Smooth muscle cell (in vitro differentiated cells): Measurements from ENCODE around the gene ABCA1. TPM values are rescaled to one million over a fixed set of nuclear protein-coding genes. Genes with fewer than 3 reads are reported as not detected.

Source experiments
- DNase-seq: peaks from one replicate; lab custom pipeline; 2025; ENCODE audit not compliant: unreplicated experiment; lab: John Stamatoyannopoulos, UW
- H2AFZ ChIP-seq: fragments of 200-600 bp; sonication (generic); 2 replicates; pipeline ENCODE4 v1.6.0; 2016; ENCODE audit warnings: antibody characterized with exemption, low read depth, mild to moderate bottlenecking
- H3F3A ChIP-seq: fragments of 200-600 bp; sonication (generic); 2 replicates; pipeline ENCODE4 v1.6.0; 2017; ENCODE audit warnings: antibody characterized with exemption, low read depth
- H3K27ac ChIP-seq: fragments of 200-600 bp; sonication (generic); 2 replicates; pipeline ENCODE4 v1.5.1; 2016; ENCODE audit warnings: low read depth, mild to moderate bottlenecking
- H3K27me3 ChIP-seq: fragments of 200-600 bp; sonication (generic); 2 replicates; pipeline ENCODE4 v1.6.1; 2016; ENCODE audit warnings: low read depth, mild to moderate bottlenecking
- H3K36me3 ChIP-seq: fragments of 200-600 bp; sonication (generic); 2 replicates; pipeline ENCODE4 v1.5.1; 2016; ENCODE audit warnings: low read depth
- H3K4me1 ChIP-seq: fragments of 200-600 bp; sonication (generic); 2 replicates; pipeline ENCODE4 v1.5.1; 2016; ENCODE audit warnings: low read depth
- H3K4me2 ChIP-seq: fragments of 200-600 bp; sonication (generic); 2 replicates; pipeline ENCODE4 v1.6.0; 2016; ENCODE audit warnings: mild to moderate bottlenecking
- H3K4me3 ChIP-seq: fragments of 200-600 bp; sonication (generic); 2 replicates; pipeline ENCODE4 v1.5.1; 2016; ENCODE audit warnings: mild to moderate bottlenecking
- H3K79me2 ChIP-seq: fragments of 200-600 bp; sonication (generic); 2 replicates; pipeline ENCODE4 v1.6.0; 2016; ENCODE audit warnings: low read depth, mild to moderate bottlenecking
- H3K9ac ChIP-seq: fragments of 200-600 bp; sonication (generic); 2 replicates; pipeline ENCODE4 v1.6.0; 2016; ENCODE audit warnings: low read depth
- H3K9me3 ChIP-seq: fragments of 200-600 bp; sonication (generic); replicated peaks from 2 replicates; pipeline ENCODE4 v1.5.1; 2016; ENCODE audit warnings: low read depth
- H4K20me1 ChIP-seq: fragments of 200-600 bp; sonication (generic); 2 replicates; pipeline ENCODE4 v1.6.0; 2016; ENCODE audit warnings: low read depth
- WGBS: methylation state at CpG from one replicate; pipeline ENCODE4 v1.1.7; 2016; ENCODE audit warnings: low lambda C conversion rate; 5-methylcytosine and 5-hydroxymethylcytosine counted together
- polyA plus RNA-seq: library from polyadenylated mRNA; unstranded; fragments of >200 nt; fragmentation: Nextera tagmentation; extraction: Ambion mirVana; gene quantifications from 2 replicates; pipeline ENCODE4 v1.2.1, GENCODE V29; 2016
- total RNA-seq: library from RNA; depleted of rRNA; stranded (reverse); fragments of >200 nt; gene quantifications from 2 replicates; pipeline ENCODE4 v1.2.3, GENCODE V29; 2014
- TF ChIP-seq, protein P1 (sequence below): fragments of 200-600 bp; sonication (generic); IDR thresholded peaks from 2 replicates; pipeline ENCODE4 v1.5.1; 2017; ENCODE audit warnings: borderline replicate concordance, mild to moderate bottlenecking, antibody characterized with exemption; ENCODE audit not compliant: insufficient read depth, poor library complexity, severe bottlenecking

ABCA1 gene
- total and polyA plus RNA-seq, 2 experiments from 2014 or later = 2.8 to 29.6 TPM

DNA sequence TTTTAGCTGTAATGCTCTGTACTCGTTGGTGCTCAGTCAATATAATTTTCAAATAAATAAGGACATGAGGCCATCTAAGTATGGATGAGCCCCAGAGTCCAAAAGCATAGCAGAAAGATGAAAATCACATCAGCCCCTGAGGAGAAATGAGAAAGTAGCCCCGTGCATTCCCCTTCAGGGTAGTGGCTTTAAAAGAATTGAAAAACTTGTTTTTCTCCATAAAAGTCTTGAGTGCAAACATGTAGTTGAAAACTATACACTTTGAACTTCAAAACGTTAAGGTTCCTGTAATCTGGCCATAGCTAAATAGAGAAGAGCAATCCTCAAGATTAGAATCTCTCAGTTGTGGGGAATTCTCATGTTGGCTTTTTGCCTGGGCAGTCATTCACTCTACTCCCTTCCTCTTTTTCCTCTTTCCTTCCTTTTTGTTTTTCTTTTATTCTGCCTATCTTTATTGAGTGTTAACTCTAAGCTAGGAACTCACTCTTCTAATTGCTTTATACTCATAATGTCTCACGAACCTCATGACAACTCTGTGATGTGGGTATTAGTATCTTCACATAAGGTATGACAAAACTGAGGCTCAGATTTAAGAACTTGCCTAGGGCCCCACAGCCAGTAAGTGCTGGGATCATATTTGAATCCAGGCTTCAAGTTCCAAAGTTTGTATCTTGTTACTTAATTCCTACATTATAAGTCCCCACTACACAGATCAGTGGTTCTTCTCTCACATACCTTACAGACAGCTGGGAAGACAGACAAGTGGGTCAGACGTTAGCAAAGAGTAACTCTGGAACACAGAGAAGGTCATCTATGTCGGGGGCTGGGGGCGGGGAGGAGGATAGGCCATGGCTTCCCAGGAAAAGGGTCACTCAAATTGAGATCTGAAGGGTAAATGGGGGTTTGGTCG, 46.4 kb upstream of the ABCA1 start:
- Histone ChIP-seq H3K27ac (no peak overlapping the region), H3K9me3 (no peaks in the 10 kb centered on the region), H3K27me3 (no peaks in the 10 kb centered on the region), H2AFZ (no peak overlapping the region), H3K4me1 (no peaks in the 10 kb centered on the region), H3K36me3 (no peaks in the 10 kb centered on the region), H3K9ac (no peak overlapping the region), H3K79me2 (no peaks in the 10 kb centered on the region), H3F3A (peaks cover 3% of the 10 kb centered on the region), H3K4me3 (no peak overlapping the region), H4K20me1 (no peaks in the 10 kb centered on the region), H3K4me2 (no peak overlapping the region)
- 60% methylated on average over 8 of the region's 8 CpGs for WGBS
- no peak for DNase-seq
- TF ChIP-seq, protein P1, sequence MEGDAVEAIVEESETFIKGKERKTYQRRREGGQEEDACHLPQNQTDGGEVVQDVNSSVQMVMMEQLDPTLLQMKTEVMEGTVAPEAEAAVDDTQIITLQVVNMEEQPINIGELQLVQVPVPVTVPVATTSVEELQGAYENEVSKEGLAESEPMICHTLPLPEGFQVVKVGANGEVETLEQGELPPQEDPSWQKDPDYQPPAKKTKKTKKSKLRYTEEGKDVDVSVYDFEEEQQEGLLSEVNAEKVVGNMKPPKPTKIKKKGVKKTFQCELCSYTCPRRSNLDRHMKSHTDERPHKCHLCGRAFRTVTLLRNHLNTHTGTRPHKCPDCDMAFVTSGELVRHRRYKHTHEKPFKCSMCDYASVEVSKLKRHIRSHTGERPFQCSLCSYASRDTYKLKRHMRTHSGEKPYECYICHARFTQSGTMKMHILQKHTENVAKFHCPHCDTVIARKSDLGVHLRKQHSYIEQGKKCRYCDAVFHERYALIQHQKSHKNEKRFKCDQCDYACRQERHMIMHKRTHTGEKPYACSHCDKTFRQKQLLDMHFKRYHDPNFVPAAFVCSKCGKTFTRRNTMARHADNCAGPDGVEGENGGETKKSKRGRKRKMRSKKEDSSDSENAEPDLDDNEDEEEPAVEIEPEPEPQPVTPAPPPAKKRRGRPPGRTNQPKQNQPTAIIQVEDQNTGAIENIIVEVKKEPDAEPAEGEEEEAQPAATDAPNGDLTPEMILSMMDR = no peak

DNA sequence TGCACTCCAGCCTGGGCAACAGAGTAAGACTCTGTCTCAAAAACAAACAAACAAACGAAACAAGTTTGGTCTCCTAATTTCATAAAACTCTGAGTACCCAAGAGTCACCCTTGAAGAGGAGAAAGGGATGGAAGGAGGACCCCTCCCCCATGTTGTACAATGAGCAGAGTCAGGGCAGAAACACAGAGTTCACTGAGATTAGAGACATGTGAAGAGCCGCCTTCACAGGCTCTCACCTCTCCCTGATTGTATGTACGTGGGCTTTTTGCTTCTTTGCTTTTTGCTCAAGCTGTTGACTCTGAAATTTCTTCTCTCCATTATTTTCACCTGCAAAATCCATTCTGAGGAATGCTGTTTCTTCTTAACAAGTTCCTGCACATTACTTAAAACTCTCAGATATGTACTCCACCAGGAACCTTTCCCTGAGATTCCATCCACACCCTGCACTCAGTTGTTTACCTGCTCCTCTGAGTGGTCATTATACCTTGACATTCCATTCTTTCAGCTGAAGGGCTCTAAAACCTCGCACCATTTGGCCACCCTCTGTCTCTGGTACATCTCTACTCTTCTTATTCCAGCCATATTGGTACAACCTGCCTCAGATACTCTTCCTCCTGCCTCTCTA, 44.4 kb upstream of the ABCA1 start:
- no peak overlapping the region for H3K27ac ChIP-seq
- H3K36me3 ChIP-seq = no peaks in the 10 kb centered on the region
- no peaks in the 10 kb centered on the region for H4K20me1 ChIP-seq
- peaks cover 4% of the 10 kb centered on the region for H3K4me1 ChIP-seq
- no peak overlapping the region for H3K9ac ChIP-seq
- no peak for DNase-seq
- no peak overlapping the region for H2AFZ ChIP-seq
- no peaks in the 10 kb centered on the region for H3K27me3 ChIP-seq
- no peak overlapping the region for H3K4me2 ChIP-seq
- TF ChIP-seq, protein P1 = no peak
- peaks cover 3% of the 10 kb centered on the region for H3F3A ChIP-seq
- no peaks in the 10 kb centered on the region for H3K9me3 ChIP-seq
- no peak overlapping the region for H3K4me3 ChIP-seq
- H3K79me2 ChIP-seq = no peaks in the 10 kb centered on the region
- WGBS = 91% methylated on average over 4 of the region's 4 CpGs

DNA sequence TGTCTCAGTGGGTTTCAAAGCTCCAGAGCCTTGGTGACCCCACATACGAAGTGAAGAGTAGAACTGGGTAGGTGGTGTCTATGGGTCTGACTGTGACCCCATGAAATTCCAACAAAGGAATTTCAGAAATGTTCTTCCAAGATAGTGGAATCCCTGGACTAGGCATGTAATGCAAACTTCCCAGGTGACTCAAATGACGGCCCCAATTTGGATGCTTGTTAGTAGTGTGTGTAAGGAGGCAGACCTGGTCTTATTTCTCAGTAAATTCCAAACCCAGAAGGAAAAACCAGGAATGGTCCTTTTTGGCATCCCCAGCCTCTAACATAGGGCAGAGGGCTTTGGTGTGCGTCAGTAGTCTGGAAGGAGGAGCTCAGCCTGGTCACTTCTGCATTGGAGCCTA, 43.6 kb upstream of the ABCA1 start:
- no peak for DNase-seq
- Histone ChIP-seq H2AFZ (no peak overlapping the region), H3K4me2 (no peak overlapping the region), H3K79me2 (no peaks in the 10 kb centered on the region), H3K27me3 (no peaks in the 10 kb centered on the region), H3K36me3 (no peaks in the 10 kb centered on the region), H3K4me1 (peaks cover 4% of the 10 kb centered on the region), H3K9ac (no peak overlapping the region), H3K9me3 (no peaks in the 10 kb centered on the region), H3K4me3 (no peak overlapping the region), H4K20me1 (no peaks in the 10 kb centered on the region), H3F3A (peaks cover 3% of the 10 kb centered on the region), H3K27ac (no peak overlapping the region)
- 83% methylated on average over 3 of the region's 3 CpGs for WGBS
- TF ChIP-seq, protein P1 = no peak
